DMS153 treated with DMSO at 0.1 percent for 48 hours (cell line): ENCODE measurements around the gene NDST1.

Source experiments
- DNase-seq: peaks from one replicate; lab custom pipeline; 2025; ENCODE audit not compliant: unreplicated experiment; lab: John Stamatoyannopoulos, UW

NDST1 gene

DNA sequence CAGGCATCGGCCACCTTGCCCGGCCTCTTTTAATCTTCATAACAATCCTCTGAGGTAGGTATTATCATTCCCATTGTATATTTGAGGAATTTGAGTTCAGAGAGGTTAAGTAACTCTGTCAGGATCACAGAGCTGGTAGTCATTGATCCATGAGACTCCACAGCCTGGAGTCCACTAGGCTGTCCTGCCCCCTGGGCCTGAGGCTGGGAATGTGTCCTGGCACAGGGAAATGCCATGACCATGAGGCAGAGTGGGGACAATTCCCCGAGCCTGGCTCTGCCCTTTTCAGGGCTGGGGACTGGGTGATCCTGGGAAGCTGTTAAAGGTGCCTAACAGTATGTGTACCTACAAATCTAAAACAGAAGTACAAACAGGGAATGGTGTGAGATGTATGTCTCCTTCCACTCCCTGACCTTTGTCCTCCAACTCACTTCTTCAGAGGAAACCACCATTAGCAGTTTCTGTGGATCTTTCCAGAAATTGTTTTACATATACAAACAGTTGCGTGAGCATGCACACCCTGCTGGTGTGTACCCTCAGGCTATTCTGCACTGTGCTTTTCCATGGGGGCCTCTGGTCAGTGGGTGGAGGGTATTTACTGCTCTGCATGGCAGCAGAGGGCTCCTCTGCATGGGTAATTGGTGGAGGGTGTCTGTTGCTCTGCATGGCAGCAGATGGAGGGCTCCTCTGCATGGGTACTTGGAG, 53.8 kb downstream of the NDST1 start:
- DNase-seq, result no peak

GRCh38 chr5:150562832-150563231, 54.9 kb downstream of the NDST1 start:
- peak; percentile 2 for DNase-seq

DNA sequence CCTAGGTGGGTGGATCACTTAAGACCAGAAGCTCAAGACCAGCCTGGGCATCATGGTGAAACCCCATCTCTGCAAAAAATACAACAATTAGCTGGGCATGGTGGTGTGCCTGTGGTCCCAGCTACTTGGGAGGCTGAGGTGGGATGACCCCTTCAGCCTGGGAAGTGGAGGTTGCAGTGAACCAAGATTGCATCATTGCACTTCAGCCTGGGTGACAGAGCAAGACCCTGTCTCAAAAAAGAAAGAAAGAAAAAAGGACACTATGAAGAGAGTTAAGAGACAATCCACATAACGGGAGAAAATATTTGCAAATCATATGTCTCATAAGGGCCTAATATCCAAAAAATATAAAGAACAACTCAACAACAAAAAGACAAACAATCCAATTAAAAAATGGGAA, 57.9 kb downstream of the NDST1 start:
- DNase-seq, result no peak

GRCh38 chr5:150567031-150567717, 59.2 kb downstream of the NDST1 start:
- no peak for DNase-seq

- DNase-seq, result no peak
These were observed 60.7 kb downstream of the NDST1 start for GRCh38 chr5:150568663-150569062.

DNA sequence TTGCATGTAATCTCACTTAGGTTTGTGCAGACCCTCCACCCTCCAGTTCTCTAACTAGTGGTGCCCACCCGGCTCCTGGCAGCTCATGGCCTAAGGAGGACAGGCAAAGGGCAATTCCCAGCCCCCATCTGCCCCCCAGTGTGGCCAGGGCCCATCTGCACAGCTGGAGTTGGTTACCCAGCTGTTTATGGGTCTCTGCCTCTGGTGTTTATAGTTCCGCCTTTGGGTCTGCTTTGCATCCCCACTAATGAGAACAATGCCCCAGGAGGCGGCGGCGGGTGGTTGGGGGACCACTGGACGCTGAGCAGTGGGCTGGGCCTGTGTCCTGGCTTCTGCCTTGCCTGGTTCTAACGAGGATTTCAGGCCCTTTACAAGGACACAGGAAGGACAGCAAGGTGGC, 62.4 kb downstream of the NDST1 start:
- no peak for DNase-seq

- DNase-seq, result no peak
These were observed 63.9 kb downstream of the NDST1 start for GRCh38 chr5:150571836-150572235.

DNA sequence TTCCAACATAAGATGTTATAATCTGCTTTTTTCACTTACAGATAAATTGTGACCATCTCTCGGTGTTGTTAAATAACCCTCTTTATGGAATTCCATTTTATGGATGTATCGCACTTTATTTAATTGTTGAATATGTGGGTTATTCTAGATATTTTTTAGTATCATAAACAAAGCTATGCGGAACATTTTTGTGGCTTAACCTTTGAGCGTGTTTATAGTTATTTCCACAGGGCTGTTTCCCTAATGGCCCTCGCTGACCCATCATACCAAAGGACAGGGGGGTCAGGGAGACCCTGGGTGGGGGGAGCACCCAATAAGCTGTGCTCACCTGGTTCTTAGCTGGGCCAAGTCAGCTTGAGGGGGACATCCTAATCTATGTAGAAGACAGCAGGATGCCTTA, 65.3 kb downstream of the NDST1 start:
- DNase-seq, result no peak

DNA sequence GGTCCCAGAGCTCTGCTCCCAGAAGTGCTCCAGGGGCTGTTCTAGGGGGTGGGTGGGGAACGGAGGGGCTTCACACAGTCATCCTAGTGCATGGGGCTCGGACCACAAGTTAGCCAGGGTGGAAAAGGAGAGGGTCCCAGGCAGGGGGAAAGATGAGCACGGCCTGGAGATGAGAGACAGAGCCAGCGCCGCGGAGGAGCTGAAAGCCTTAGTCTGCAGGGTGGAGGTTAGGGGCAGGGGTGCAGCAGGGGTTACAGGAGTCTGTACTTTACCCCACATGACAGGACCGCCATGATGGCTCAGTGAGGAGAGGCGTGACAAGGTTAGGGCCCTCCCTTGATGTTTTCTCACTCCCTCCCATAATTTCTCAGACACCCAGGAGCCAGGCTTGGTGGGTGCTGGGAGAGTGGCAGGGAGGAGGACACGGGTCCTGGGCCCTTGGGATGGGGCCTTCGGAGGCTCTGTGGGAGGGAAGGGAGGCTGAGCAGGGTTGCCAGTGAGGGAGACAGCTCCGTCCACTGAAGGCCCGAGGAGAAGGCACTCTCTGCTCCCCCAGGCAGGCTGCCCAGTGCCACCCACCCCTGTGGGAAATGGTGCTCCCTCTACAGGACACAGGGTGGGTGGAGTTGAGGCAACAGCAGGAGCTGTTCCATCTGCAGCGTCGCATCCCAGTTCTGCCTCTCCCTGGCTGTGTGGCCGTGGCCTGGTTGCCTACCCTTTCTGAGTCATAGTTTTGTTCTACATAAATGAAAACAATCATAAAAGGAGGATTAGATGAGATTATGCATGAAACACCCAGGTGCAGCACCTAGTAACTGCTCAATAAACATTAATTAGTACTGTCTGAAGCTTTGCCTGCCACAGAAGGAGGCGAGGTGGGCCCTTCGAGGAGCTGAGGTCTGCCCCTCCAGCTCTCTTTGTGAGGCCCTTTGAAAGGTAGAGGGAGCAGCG, 66.2 kb downstream of the NDST1 start:
- no peak for DNase-seq

DNA sequence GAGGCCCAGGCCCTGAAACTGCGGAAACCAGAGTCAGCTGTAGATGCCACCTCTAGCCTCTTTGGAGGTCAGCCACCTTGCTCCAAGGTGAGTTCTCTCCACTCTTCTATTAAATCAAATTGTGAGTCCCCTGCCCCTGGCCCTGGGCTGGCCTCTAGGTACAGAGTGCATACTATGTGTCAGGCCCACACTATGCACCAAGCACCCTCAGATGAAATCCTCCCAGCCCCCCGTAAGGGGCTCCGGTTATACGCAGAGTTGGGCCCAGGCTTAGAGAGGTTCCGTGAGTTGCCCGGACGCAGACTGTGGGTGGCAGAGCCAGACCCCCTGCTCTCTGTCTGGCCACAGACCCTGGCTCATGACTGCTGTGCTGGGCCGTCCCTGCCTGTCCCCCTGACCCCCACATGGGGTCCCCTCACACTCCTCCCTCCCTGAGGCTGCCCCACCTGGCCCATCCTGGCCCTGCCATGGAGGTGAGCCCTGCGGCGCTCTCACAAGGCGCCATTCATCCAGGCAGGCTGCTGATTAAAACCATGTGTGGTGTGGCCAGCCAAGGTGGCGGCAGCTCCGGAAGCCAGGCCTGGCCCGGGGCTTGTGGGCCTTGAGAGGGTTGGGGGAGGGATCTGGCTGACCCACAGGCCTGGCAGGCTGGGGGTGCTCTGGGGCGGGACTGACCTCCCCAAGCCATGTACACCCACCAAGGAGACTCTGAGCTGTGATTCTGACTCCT, 67.1 kb downstream of the NDST1 start:
- DNase-seq, result no peak

DNA sequence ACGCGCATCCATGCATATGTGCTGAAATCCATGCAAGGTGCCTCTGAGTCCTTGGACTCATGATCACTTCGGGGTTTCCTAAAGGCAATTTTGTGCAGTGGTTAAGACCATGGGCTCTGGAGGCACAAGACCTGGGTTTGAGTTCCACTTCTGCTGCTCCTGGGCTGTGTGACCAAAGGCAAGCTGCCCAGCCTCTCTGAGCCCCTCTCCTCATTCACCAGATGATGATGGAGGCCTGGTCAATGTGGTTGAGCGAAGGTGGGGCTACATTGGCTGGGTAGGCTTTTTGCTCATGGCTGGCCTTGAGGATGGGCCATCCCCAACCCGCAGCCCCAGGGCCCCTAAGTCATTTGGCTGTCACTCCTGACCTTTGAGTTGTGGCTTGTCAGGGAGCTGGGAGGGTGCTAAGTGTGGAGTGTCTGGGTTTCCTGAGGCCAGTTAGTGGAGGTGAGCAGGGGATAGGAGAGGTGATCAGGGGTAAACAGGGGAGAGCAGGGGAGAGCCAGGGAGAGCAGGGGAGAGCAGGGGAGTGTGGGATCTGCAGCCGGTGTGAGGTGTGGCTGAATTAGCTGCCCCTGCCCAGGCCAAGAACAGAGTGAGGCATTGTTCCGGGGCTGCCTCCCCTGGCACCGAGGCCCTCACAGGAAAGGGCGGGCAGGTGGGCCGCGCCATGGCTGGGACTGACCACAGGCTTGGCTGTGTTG, 68.0 kb downstream of the NDST1 start:
- no peak for DNase-seq

GRCh38 chr5:150576449-150576949, 68.6 kb downstream of the NDST1 start:
- DNase-seq, result no peak

DNA sequence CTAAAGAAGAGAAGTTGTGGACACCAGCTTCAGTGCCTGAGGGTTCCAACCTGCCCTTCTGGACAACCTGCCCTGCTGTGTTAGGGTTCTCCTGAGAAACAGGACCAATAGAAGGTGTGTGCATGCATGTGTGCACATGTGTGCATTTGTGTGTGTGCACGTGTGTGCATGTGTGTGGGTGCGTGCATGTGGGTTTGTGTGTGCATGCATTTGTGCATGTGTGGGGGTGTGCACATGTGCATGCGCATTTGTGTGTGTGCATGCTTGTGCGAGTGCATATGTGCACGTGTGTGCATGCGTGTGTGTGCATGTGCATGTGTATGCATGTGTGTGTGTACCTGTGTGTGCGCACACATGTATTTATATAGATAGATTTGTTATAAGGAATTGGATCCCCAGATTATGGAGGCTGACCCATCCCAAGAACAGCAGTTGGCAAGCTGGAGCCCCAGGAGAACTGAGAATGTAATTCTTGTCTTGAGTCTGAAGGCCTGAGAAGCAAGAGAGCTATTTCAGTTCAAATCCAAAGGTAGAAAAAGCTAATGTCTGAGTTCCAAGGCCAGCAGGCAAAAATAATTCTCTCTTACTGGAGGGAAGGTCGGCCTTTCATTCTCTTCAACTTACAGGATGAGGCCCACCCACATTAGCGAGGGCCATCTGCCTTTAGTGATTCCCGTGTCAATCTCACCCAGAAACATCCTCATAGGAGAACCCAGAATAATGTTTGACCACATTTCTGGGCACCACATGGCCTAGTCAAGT, 69.6 kb downstream of the NDST1 start:
- DNase-seq, result no peak

DNA sequence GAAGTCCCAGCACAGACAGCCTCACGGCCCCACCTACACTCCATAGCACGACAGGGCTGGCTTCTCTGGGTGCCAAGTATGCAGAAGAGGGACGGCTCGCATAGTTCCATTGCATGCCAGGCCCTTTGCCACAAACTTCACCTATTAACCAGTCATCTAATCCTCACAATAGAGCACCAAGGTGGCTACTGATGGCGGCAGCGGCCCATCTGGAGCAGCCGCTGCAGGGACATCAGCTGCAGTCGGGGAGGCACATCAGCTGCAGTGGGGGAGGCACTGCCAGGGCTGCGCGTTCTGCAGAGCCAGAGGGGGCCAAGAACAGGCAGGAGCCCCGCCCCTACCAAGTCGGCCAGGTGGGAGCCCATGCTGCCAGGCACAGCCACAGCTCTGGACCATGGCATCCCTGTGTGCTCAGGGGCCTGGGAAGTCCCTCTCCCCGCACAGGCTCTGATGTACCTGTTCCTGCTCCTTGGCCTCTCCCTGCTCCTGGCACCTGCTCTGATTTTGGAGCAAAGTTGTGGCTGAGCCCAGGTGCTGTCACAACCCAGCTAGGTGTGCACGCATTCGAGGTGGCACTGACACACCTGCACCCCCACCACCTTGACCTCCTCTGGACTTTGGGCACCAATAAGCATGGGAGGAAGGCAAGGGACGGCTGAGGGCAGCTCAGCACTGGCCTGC, 71.0 kb downstream of the NDST1 start:
- DNase-seq, result no peak

DNA sequence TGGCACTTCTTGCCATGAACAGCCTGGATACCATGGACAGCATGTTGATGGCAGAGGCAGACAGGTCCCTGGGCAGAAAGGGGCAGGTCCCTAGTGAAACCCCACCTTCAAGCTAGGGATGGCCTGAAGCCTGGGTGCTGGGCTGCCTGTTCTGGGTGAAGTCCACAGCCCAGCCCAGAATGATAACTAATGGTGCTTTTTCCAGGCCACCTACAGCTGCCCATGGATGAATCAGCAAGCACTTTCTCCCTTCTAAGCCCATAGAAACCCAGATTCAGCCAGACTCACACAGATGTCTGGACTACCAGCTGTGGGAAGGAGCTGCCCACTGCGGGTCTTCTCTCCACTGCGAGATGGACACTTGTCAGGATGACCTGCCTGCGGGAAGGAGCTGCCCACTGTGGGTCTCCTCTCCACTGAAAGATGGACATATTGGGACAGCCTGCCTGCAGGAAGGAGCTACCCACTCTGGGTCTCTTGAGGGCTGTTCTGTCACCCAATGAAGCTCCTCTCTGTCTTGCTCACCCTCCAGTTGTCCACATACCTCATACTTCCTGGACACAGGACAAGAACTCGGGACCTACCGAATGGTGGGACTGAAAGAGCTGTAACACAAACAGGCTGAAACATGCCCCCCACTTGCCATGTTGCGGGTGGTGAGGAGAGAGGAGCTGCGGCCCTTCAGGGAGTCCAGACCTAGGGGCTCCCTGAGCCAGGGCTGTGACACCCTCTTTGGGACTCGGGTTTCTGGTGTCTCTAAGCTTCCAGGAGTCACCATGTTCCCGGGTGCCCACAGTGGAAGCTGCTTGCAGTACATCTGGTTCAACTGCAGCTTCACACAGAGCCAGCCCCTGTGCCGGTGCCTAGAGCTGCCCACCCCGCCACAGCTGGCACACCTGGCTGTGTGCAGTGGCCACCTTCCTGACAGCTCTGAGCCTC, 71.8 kb downstream of the NDST1 start:
- no peak for DNase-seq

- no peak for DNase-seq
These were observed 73.0 kb downstream of the NDST1 start for GRCh38 chr5:150580917-150581316.

DNA sequence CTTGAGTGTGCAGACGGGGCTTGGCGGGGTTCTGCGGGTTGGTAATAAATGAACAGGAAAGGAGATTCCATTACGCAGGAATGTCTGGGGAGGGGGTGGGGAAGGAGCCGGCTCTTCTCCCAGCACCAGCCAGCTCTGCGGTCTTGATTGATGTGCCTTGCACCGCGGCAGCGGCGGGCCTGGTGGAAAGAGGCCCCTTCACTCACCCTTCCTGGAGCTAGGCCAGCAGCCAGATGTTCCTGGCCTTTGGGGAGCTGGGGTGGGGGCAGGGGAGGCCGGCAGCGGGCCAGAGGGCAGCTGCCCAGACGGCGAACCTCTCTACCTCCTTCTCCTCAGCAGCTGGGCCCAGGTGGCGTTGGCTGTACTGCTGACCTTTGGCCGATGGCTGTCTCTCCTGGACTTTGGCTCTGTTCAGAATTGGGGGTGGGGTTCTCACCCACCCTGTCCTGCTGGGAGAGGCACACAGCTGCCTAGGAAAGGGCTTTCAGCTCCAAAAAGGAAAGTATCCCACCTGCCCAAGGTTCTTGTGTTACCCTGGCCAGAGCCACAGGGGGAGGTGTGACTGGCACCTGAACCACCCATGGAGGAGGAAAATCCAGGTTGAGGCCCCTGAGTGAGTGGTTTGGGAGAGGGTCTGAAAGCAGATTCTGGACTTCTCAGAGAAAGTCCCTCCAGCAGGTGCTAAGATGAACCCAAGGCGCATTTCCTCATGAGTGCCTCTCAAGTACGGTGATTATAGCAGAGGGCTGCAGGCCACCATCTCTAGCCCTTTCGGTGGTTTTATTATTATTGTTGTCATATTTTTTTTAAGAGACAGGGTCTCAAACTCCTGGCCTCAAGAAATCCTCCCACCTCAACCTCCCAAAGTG, 74.5 kb downstream of the NDST1 start:
- no peak for DNase-seq
